ENCODE results near the gene ARID3A. TPM values are rescaled to one million over a fixed set of nuclear protein-coding genes. Genes with fewer than 3 reads are reported as not detected.

The ARID3A gene
- total and polyA plus RNA-seq, 2 of the 8 experiments (the other 6 are each of a cell fraction or from before 2014, with no cell fraction given) = 40.5 to 77.4 TPM

DNA sequence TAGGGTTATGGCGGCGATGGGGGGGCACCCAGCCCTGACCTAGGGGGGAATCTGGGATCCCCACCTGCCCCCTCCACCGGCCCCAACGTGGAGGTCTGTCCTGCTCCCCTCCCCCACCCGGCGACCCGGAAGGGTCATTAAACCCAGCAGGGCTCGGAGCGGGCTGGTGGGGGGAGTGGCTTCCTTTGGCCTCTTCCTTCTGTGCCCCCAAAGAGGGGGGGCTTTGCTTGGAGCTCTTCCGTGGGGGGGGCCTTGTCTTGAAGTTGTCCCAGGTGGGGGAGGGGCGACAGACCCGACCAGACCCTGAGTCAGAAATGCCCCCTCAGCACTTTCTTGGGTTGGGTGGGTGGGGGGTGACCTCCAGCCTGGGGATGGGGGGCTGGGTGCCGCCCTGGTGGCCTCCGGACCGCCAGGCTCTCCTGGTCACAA is 1.5 kb downstream of the ARID3A start:
- peak overlapping the region; percentile 71 for H3K18ac ChIP-seq (ENCODE audit: extremely low read depth, low read length)
- no peak overlapping the region for H3K9ac ChIP-seq (replicated peaks in 1 of 4; ENCODE audit: extremely low read depth in 1 of 4, low read depth in 3 of 4, low read length in 3 of 4)
- WGBS, 2 experiments (ENCODE audit: extremely low coverage in 1 of 2, insufficient coverage in 1 of 2, insufficient read length in 1 of 2, insufficient replicate concordance in 2 of 2, low coverage in 1 of 2, low lambda C conversion rate in 2 of 2, missing lambda C conversion rate in 1 of 2) = 13% methylated on average over 7 of the region's 15 CpGs; no CpG with 5 or more reads in 1 of the 2 experiments
- peak overlapping the region; percentile 63 to 71 for H3K4me2 ChIP-seq (ENCODE audit: insufficient read depth in 1 of 2, low read depth in 2 of 2, low read length in 2 of 2)
- no peak for FAIRE-seq
- no peak overlapping the region for H2AFZ ChIP-seq (ENCODE audit: low read length)
- no peak overlapping the region for H3K14ac ChIP-seq (ENCODE audit: insufficient read length)
- H4K5ac ChIP-seq (ENCODE audit: insufficient read length, low read depth, low read length) = peak overlapping the region; percentile 68
- H3K23ac ChIP-seq (ENCODE audit: insufficient read length) = no peak overlapping the region
- H2BK12ac ChIP-seq (ENCODE audit: low read depth, low read length) = no peak overlapping the region; the same call in 1 of the 2 replicates
- H2BK5ac ChIP-seq (ENCODE audit: low read depth, low read length) = peak overlapping the region; percentile 75; the same call in 1 of the 2 replicates
- H3K4me3 ChIP-seq (ENCODE audit: extremely low read depth in 1 of 4, insufficient read depth in 2 of 4, low read depth in 3 of 4, low read length in 4 of 4) = peak overlapping the region; percentile 19 to 97 (median 54); a peak in 7 of 8 replicates
- TF ChIP-seq CEBPB (IDR thresholded peaks at IDR 0.05; ENCODE audit: low read depth, low read length) = no peak
- TF ChIP-seq KDM4A (IDR thresholded peaks at IDR 0.05; ENCODE audit: low read depth, low read length, severe bottlenecking) = peak; percentile 6
- H2AK5ac ChIP-seq (ENCODE audit: low read depth, low read length) = no peak overlapping the region
- H3K36me3 ChIP-seq (ENCODE audit: control insufficient read depth in 2 of 4, insufficient read depth in 4 of 4, low read length in 3 of 4) = peaks cover 0 to 14% (median 6%) of the 10 kb centered on the region in 4 experiments; a peak in 2 of 8 replicates
- no peak overlapping the region for H2BK15ac ChIP-seq (ENCODE audit: low read length)
- H2BK20ac ChIP-seq (ENCODE audit: low read length) = no peak overlapping the region
- H3K4me1 ChIP-seq (replicated peaks in 1 of 4; ENCODE audit: control insufficient read depth in 3 of 4, insufficient read depth in 4 of 4, low read length in 3 of 4) = peaks cover 2 to 10% (median 6%) of the 10 kb centered on the region in 4 experiments
- H3K27ac ChIP-seq (ENCODE audit: low read depth, low read length) = no peak overlapping the region; the same call in 1 of the 2 replicates
- H3K23me2 ChIP-seq (ENCODE audit: low read depth, low read length) = peaks cover 6% of the 10 kb centered on the region
- H3K9me3 ChIP-seq (ENCODE audit: insufficient read depth in 2 of 2, low read depth in 1 of 2, low read length in 1 of 2) = no peaks in the 10 kb centered on the region
- H3K56ac ChIP-seq (replicated peaks; ENCODE audit: insufficient read length, low read depth, low read length) = no peak overlapping the region
- ChIA-PET POLR2A (ENCODE audit: partially characterized antibody) (interaction anchor here (0.7 to 1.3 kb wide), 6 partner anchors 26 to 67 kb away, joined by 3 to 6 read pairs (median 4); no protein-coding TSS in a partner anchor), CTCF (ENCODE audit: partially characterized antibody) (interaction anchor here (0.6 to 1.5 kb wide), 4 partner anchors 35 to 340 kb away, joined by 3 to 5 read pairs (median 3); partner anchors contain the start of gene WDR18)
- peak overlapping the region; percentile 69 for H3K4ac ChIP-seq (replicated peaks; ENCODE audit: insufficient read length, low read depth, low read length)
- no peak for DNase-seq (ENCODE audit: low read depth in 1 of 2, low spot score in 2 of 2)
- H4K8ac ChIP-seq (ENCODE audit: extremely low read depth, insufficient read depth, low read length) = no peak overlapping the region
- peaks cover 0 to 5% (median 0%) of the 10 kb centered on the region in 4 experiments; a peak in 1 of 7 replicates for H3K27me3 ChIP-seq (replicated peaks in 1 of 4; ENCODE audit: control insufficient read depth in 3 of 4, extremely low read depth in 1 of 4, insufficient read depth in 3 of 4, low read length in 3 of 4)
- no peak overlapping the region for H2BK120ac ChIP-seq (replicated peaks; ENCODE audit: low read depth, low read length)
- peak overlapping the region; percentile 89 for H4K91ac ChIP-seq (replicated peaks; ENCODE audit: insufficient read length, low read length)
- H4K20me1 ChIP-seq (replicated peaks in 1 of 2; ENCODE audit: control insufficient read depth in 1 of 2, insufficient read depth in 2 of 2, low read length in 2 of 2) = peaks cover 0 to 8% of the 10 kb centered on the region in 2 experiments
- peaks cover 0 to 25% of the 10 kb centered on the region in 2 experiments; a peak in 2 of 4 replicates for H3K79me2 ChIP-seq (ENCODE audit: control insufficient read depth in 1 of 2, insufficient read depth in 2 of 2, low read length in 2 of 2)
- H3K79me1 ChIP-seq (ENCODE audit: low read depth, low read length) = peaks cover 6% of the 10 kb centered on the region; the same call in 1 of the 2 replicates
